COLO668 (cell line): ENCODE measurements around the gene ENTPD8.
"Not testable (repeated sequence)": the region's sequence is repeated elsewhere in the genome, so short reads cannot be mapped to it uniquely, and the experiment has no call there.

Experiments used
- DNase-seq: peaks from one replicate; lab custom pipeline; 2025; ENCODE audit not compliant: unreplicated experiment; lab: John Stamatoyannopoulos, UW

ENTPD8 gene

GRCh38 chr9:137396634-137397367 is 44.4 kb downstream of the ENTPD8 start:
- no peak for DNase-seq

- no peak for DNase-seq
These were observed 44.9 kb downstream of the ENTPD8 start for GRCh38 chr9:137396227-137396626.

- no peak for DNase-seq
These were observed 45.5 kb downstream of the ENTPD8 start for GRCh38 chr9:137395666-137396010.

- DNase-seq, result no peak
These were observed 46.1 kb downstream of the ENTPD8 start for GRCh38 chr9:137394866-137395665.

- DNase-seq, result no peak
These were observed 47.7 kb downstream of the ENTPD8 start for GRCh38 chr9:137393176-137394150.

- DNase-seq, result no peak
These were observed 48.7 kb downstream of the ENTPD8 start for GRCh38 chr9:137392232-137393007.

GRCh38 chr9:137391411-137391754 is 49.8 kb downstream of the ENTPD8 start:
- peak; percentile 6 for DNase-seq

- peak; percentile 90 for DNase-seq
These were observed 50.4 kb downstream of the ENTPD8 start for GRCh38 chr9:137390553-137391410.

GRCh38 chr9:137389428-137389746 is 51.8 kb downstream of the ENTPD8 start:
- no peak for DNase-seq

- DNase-seq, result no peak
These were observed 52.3 kb downstream of the ENTPD8 start for GRCh38 chr9:137388589-137389427.

GRCh38 chr9:137387891-137388560 is 53.1 kb downstream of the ENTPD8 start:
- DNase-seq, result no peak

GRCh38 chr9:137387114-137387890 is 53.9 kb downstream of the ENTPD8 start:
- peak; percentile 31 for DNase-seq

- DNase-seq, result not testable (repeated sequence)
These were observed 54.5 kb downstream of the ENTPD8 start for GRCh38 chr9:137386507-137387113.

- no peak for DNase-seq
These were observed 56.0 kb downstream of the ENTPD8 start for GRCh38 chr9:137385061-137385655.
